Chondrocyte (in vitro differentiated cells): ENCODE measurements around the gene KCTD1. TPM values are rescaled to one million over a fixed set of nuclear protein-coding genes. Genes with fewer than 3 reads are reported as not detected.

Experiments used
- DNase-seq: peaks from one replicate; pipeline ENCODE4 v3.0.0; 2021; ENCODE audit warnings: mixed read lengths, low spot score
- H3K27ac Mint-ChIP-seq: one replicate; pipeline ENCODE4 v1.8.0; 2021; ENCODE audit warnings: mild to moderate bottlenecking, moderate library complexity, mixed read lengths; ENCODE audit not compliant: unreplicated experiment
- H3K27me3 Mint-ChIP-seq: 2 replicates; pipeline ENCODE4 v1.8.0; 2021; ENCODE audit warnings: low read depth, mixed read lengths
- H3K36me3 Mint-ChIP-seq: 2 replicates; pipeline ENCODE4 v1.8.0; 2021; ENCODE audit warnings: low read depth, mixed read lengths
- H3K4me1 Mint-ChIP-seq: 2 replicates; pipeline ENCODE4 v1.8.0; 2021; ENCODE audit warnings: low read depth, mild to moderate bottlenecking, mixed read lengths
- H3K4me3 Mint-ChIP-seq: one replicate; pipeline ENCODE4 v1.8.0; 2021; ENCODE audit warnings: mild to moderate bottlenecking, moderate library complexity, mixed read lengths; ENCODE audit not compliant: unreplicated experiment
- H3K9me3 Mint-ChIP-seq: 2 replicates; pipeline ENCODE4 v1.8.0; 2021; ENCODE audit warnings: low read depth, mixed read lengths
- CTCF ChIP-seq: fragments of 200-600 bp; sonication (generic); IDR thresholded peaks from 2 replicates; pipeline ENCODE4 v1.5.0; 2021; ENCODE audit warnings: antibody characterized with exemption, mild to moderate bottlenecking, moderate library complexity
- total RNA-seq: library from RNA; stranded (reverse); gene quantifications from 3 replicates; pipeline ENCODE4 v1.2.1, GENCODE V29; 2021

KCTD1 gene
- total RNA-seq, 1 donor from 2014 or later: 18.1 TPM

GRCh38 chr18:26565514-26565913 is 17.2 kb upstream of the KCTD1 start:
- H3K27me3 Mint-ChIP-seq: peaks cover 11% of the 10 kb centered on the region
- H3K36me3 Mint-ChIP-seq: peaks cover 7% of the 10 kb centered on the region
- no peak overlapping the region for H3K27ac Mint-ChIP-seq
- DNase-seq: no peak
- H3K9me3 Mint-ChIP-seq: peaks cover 11% of the 10 kb centered on the region
- no peak overlapping the region for H3K4me3 Mint-ChIP-seq
- no peak for TF ChIP-seq CTCF
- H3K4me1 Mint-ChIP-seq: peaks cover 3% of the 10 kb centered on the region

GRCh38 chr18:26563024-26563423 is 14.7 kb upstream of the KCTD1 start:
- Mint-ChIP-seq H3K4me3 (no peak overlapping the region), H3K27me3 (peaks cover 11% of the 10 kb centered on the region), H3K36me3 (peaks cover 7% of the 10 kb centered on the region), H3K27ac (no peak overlapping the region), H3K9me3 (peaks cover 11% of the 10 kb centered on the region), H3K4me1 (peaks cover 3% of the 10 kb centered on the region)
- no peak for TF ChIP-seq CTCF
- no peak for DNase-seq

GRCh38 chr18:26562568-26562967 is 14.2 kb upstream of the KCTD1 start:
- Mint-ChIP-seq H3K4me1 (peaks cover 3% of the 10 kb centered on the region), H3K36me3 (peaks cover 7% of the 10 kb centered on the region), H3K27ac (no peak overlapping the region), H3K27me3 (peaks cover 9% of the 10 kb centered on the region), H3K4me3 (no peak overlapping the region), H3K9me3 (peaks cover 11% of the 10 kb centered on the region)
- DNase-seq: no peak
- TF ChIP-seq CTCF: no peak

- Mint-ChIP-seq H3K27me3 (peaks cover 9% of the 10 kb centered on the region), H3K9me3 (peaks cover 11% of the 10 kb centered on the region), H3K4me1 (peaks cover 9% of the 10 kb centered on the region), H3K4me3 (no peak overlapping the region), H3K36me3 (peaks cover 7% of the 10 kb centered on the region), H3K27ac (no peak overlapping the region)
- no peak for TF ChIP-seq CTCF
- no peak for DNase-seq
Observed at GRCh38 chr18:26561769-26562168, 13.4 kb upstream of the KCTD1 start.

- H3K4me3 Mint-ChIP-seq: no peak overlapping the region
- peaks cover 12% of the 10 kb centered on the region for H3K27me3 Mint-ChIP-seq
- H3K9me3 Mint-ChIP-seq: no peaks in the 10 kb centered on the region
- no peaks in the 10 kb centered on the region for H3K36me3 Mint-ChIP-seq
- H3K27ac Mint-ChIP-seq: peak overlapping the region; percentile 34
- peaks cover 19% of the 10 kb centered on the region for H3K4me1 Mint-ChIP-seq
- TF ChIP-seq CTCF: no peak
- DNase-seq: no peak
Observed at GRCh38 chr18:26556573-26556972, 8.2 kb upstream of the KCTD1 start.
